Measurements from ENCODE around the gene NRAP.

Gene NRAP

GRCh38 chr10:113639966-113640365 is 23.9 kb downstream of the NRAP start:
- no peak for DNase-seq

GRCh38 chr10:113631684-113632367 is 32.0 kb downstream of the NRAP start:
- no peak for DNase-seq

GRCh38 chr10:113630929-113631533 is 32.8 kb downstream of the NRAP start:
- no peak for DNase-seq

- no peak for DNase-seq
These were observed 35.2 kb downstream of the NRAP start for GRCh38 chr10:113628607-113629153.

- DNase-seq = no peak
These were observed 36.0 kb downstream of the NRAP start for GRCh38 chr10:113627836-113628235.

GRCh38 chr10:113626809-113627355 is 37.0 kb downstream of the NRAP start:
- DNase-seq = no peak

- DNase-seq = no peak
These were observed 38.2 kb downstream of the NRAP start for GRCh38 chr10:113625461-113626186.

- DNase-seq = no peak
These were observed 41.0 kb downstream of the NRAP start for GRCh38 chr10:113622831-113623230.

- DNase-seq = no peak
These were observed 42.0 kb downstream of the NRAP start for GRCh38 chr10:113621799-113622198.

- DNase-seq = no peak
These were observed 42.9 kb downstream of the NRAP start for GRCh38 chr10:113620936-113621335.

- no peak for DNase-seq
These were observed 43.3 kb downstream of the NRAP start for GRCh38 chr10:113620511-113620910.

- no peak for DNase-seq
These were observed 44.4 kb downstream of the NRAP start for GRCh38 chr10:113619401-113619800.

- DNase-seq = no peak
These were observed 45.5 kb downstream of the NRAP start for GRCh38 chr10:113618338-113618737.

- no peak for DNase-seq
These were observed 46.8 kb downstream of the NRAP start for GRCh38 chr10:113617086-113617485.

- DNase-seq = no peak
These were observed 47.4 kb downstream of the NRAP start for GRCh38 chr10:113616244-113617074.

- no peak for DNase-seq
These were observed 49.7 kb downstream of the NRAP start for GRCh38 chr10:113613977-113614690.

- DNase-seq = no peak
These were observed 50.4 kb downstream of the NRAP start for GRCh38 chr10:113613427-113613826.

- no peak for DNase-seq
These were observed 51.7 kb downstream of the NRAP start for GRCh38 chr10:113612154-113612553.

GRCh38 chr10:113610631-113611601 is 52.9 kb downstream of the NRAP start:
- DNase-seq = no peak

GRCh38 chr10:113609704-113610108 is 54.1 kb downstream of the NRAP start:
- DNase-seq = no peak

Measured in NCI-H526 treated with DMSO at 0.1 percent for 48 hours (cell line).